HG03378 (cell line): ENCODE data around the gene SHANK2.

Experiments
- ATAC-seq: cut with Tn5 transposase; IDR thresholded peaks from one replicate; pipeline ENCODE4 v1.9.1; 2021; ENCODE audit warnings: mild to moderate bottlenecking, moderate library complexity; ENCODE audit not compliant: unreplicated experiment

SHANK2 gene

DNA sequence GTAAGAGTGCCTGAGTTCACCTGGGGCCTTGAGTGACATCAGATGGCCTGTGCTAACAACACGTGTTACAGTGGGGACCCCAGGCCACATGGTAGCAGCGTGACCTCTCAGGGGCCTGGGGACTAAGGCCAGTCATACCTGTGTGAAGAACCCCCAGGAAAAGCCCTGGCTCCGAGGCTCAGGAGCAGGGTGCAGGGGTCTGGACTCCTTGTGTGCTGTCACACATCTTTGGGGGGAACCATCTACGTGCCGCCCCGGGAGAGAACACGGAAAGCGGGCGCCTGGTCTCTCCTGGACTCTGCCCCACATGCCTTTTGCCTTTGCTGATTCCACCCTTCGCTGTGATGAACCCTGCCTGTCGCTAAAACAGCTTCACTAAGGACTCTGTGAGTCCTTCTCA, 48.7 kb downstream of the SHANK2 start:
- no peak for ATAC-seq

- no peak for ATAC-seq
Measured at GRCh38 chr11:71202966-71203365, 49.4 kb downstream of the SHANK2 start.

GRCh38 chr11:71202598-71202944, 49.8 kb downstream of the SHANK2 start:
- ATAC-seq, result no peak
